ENCODE data around the gene CFAP54. TPM values are rescaled to one million over a fixed set of nuclear protein-coding genes. Genes with fewer than 3 reads are reported as not detected.

CFAP54 gene
- total RNA-seq, 6 donors from 2014 or later = 0.66 to 48.8 (median 7.4) TPM

- no peaks in the 10 kb centered on the region for H3K36me3 ChIP-seq
- 94% methylated on average over 4 of the region's 4 CpGs for WGBS, 2 donors
- H3K4me3 ChIP-seq = no peak overlapping the region
- DNase-seq = no peak
- H3K27ac ChIP-seq = no peak overlapping the region
- H3K9me3 ChIP-seq = no peaks in the 10 kb centered on the region
- no peak for TF ChIP-seq POLR2AphosphoS5 (IDR thresholded peaks at IDR 0.05)
- TF ChIP-seq, protein P1, sequence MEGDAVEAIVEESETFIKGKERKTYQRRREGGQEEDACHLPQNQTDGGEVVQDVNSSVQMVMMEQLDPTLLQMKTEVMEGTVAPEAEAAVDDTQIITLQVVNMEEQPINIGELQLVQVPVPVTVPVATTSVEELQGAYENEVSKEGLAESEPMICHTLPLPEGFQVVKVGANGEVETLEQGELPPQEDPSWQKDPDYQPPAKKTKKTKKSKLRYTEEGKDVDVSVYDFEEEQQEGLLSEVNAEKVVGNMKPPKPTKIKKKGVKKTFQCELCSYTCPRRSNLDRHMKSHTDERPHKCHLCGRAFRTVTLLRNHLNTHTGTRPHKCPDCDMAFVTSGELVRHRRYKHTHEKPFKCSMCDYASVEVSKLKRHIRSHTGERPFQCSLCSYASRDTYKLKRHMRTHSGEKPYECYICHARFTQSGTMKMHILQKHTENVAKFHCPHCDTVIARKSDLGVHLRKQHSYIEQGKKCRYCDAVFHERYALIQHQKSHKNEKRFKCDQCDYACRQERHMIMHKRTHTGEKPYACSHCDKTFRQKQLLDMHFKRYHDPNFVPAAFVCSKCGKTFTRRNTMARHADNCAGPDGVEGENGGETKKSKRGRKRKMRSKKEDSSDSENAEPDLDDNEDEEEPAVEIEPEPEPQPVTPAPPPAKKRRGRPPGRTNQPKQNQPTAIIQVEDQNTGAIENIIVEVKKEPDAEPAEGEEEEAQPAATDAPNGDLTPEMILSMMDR (IDR thresholded peaks at IDR 0.05) = no peak
- TF ChIP-seq EP300 (IDR thresholded peaks at IDR 0.05) = no peak
- no peak for TF ChIP-seq POLR2A (IDR thresholded peaks at IDR 0.05)
- no peaks in the 10 kb centered on the region for H3K27me3 ChIP-seq
- ATAC-seq (ENCODE audit: low FRiP score in 2 of 2) = no peak
- no peaks in the 10 kb centered on the region for H3K4me1 ChIP-seq
Observed at GRCh38 chr12:96474206-96474605, 15.2 kb upstream of the CFAP54 start.

- H3K36me3 ChIP-seq = no peaks in the 10 kb centered on the region
- no peak overlapping the region for H3K4me3 ChIP-seq
- H3K9me3 ChIP-seq = no peaks in the 10 kb centered on the region
- ATAC-seq (ENCODE audit: low FRiP score in 2 of 2) = no peak
- no peak for DNase-seq
- H3K27ac ChIP-seq = no peak overlapping the region
- H3K27me3 ChIP-seq = no peaks in the 10 kb centered on the region
- no peak for TF ChIP-seq POLR2A (IDR thresholded peaks at IDR 0.05)
- TF ChIP-seq, protein P1 (IDR thresholded peaks at IDR 0.05) = no peak
- TF ChIP-seq POLR2AphosphoS5 (IDR thresholded peaks at IDR 0.05) = no peak
- TF ChIP-seq EP300 (IDR thresholded peaks at IDR 0.05) = no peak
- H3K4me1 ChIP-seq = no peaks in the 10 kb centered on the region
- 54 to 56% methylated on average over 3 of the region's 3 CpGs for WGBS, 2 donors
Observed at GRCh38 chr12:96478011-96478410, 11.4 kb upstream of the CFAP54 start.

DNA sequence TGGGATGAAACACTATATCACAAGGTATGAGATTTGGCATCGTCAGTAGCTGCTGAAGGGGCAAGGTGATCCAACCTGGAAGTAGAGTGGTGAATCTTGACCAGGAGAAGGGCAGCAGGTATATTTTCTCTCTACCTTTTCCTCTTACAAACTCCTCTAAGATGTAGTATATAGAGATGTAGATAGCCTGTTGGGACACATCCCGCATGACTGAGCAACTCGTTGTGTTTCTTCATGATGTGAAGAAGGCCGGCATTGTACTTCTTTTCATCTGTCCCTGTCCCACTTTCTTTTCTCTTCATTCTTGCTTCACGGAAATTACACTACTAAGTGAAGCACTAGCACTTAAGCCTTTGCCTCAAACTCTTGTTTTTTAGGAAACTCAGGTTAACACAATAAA is 7.3 kb upstream of the CFAP54 start:
- no peak overlapping the region for H3K4me3 ChIP-seq
- H3K27me3 ChIP-seq = no peaks in the 10 kb centered on the region
- H3K36me3 ChIP-seq = no peaks in the 10 kb centered on the region
- no peaks in the 10 kb centered on the region for H3K9me3 ChIP-seq
- no peak for TF ChIP-seq POLR2AphosphoS5 (IDR thresholded peaks at IDR 0.05)
- TF ChIP-seq POLR2A (IDR thresholded peaks at IDR 0.05) = no peak
- no peak for TF ChIP-seq EP300 (IDR thresholded peaks at IDR 0.05)
- TF ChIP-seq, protein P1 (IDR thresholded peaks at IDR 0.05) = no peak
- 95 to 98% methylated on average over 5 of the region's 5 CpGs for WGBS, 2 donors
- ATAC-seq (ENCODE audit: low FRiP score in 2 of 2) = no peak
- DNase-seq = no peak
- H3K27ac ChIP-seq = no peak overlapping the region
- peaks cover 0 to 7% (median 2%) of the 10 kb centered on the region in 4 donors for H3K4me1 ChIP-seq

- no peak overlapping the region for H3K27ac ChIP-seq
- H3K36me3 ChIP-seq = no peaks in the 10 kb centered on the region
- H3K27me3 ChIP-seq = no peaks in the 10 kb centered on the region
- TF ChIP-seq POLR2AphosphoS5 (IDR thresholded peaks at IDR 0.05) = no peak
- TF ChIP-seq POLR2A (IDR thresholded peaks at IDR 0.05) = no peak
- TF ChIP-seq, protein P1 (IDR thresholded peaks at IDR 0.05) = no peak
- no peak for TF ChIP-seq EP300 (IDR thresholded peaks at IDR 0.05)
- H3K4me1 ChIP-seq = peaks cover 0 to 10% (median 3%) of the 10 kb centered on the region in 4 donors
- DNase-seq (no peak), ATAC-seq (ENCODE audit: low FRiP score in 2 of 2) (no peak)
- no peaks in the 10 kb centered on the region for H3K9me3 ChIP-seq
- 93 to 94% methylated on average over 2 of the region's 2 CpGs for WGBS, 2 donors
- no peak overlapping the region for H3K4me3 ChIP-seq
Observed at GRCh38 chr12:96483116-96483515, 6.3 kb upstream of the CFAP54 start.

Measured in upper lobe of left lung (tissue), 6 donors.